Measurements from ENCODE around the gene PPP4C. TPM values are rescaled to one million over a fixed set of nuclear protein-coding genes. Genes with fewer than 3 reads are reported as not detected.

The PPP4C gene
- total and polyA plus RNA-seq, 4 experiments from 2014 or later = 75.8 to 276 (median 127) TPM

DNA sequence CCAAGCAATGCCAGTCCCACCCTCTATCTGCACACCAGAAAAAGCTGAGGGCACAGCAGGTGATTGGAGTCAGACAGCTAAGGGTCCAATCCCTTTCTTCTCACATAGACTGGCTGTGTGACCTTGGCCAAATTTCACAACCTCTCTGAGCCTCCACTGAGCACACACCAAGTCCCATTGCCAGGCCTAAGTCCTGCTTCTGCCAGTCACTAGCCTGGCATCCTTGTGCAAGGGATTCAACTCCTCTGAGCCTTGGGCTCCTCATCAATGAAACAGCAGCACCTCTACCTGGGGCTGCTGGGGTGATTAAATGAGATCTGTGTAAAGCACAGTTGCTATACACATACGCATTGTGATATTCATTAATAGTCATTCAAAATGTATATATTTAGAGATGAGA is 29.2 kb upstream of the PPP4C start:
- no peaks in the 10 kb centered on the region for H3K4me1 ChIP-seq (ENCODE audit: insufficient read depth, low read length)
- ChIA-PET POLR2A (ENCODE audit: partially characterized antibody) (no interaction called here), CTCF (ENCODE audit: partially characterized antibody) (interaction anchor here (0.8 to 1.2 kb wide), 2 partner anchors 10 to 14 kb away, joined by 3 to 5 read pairs; no protein-coding TSS in a partner anchor)
- Mint-ChIP-seq H3K4me3 (no peak overlapping the region), H3K9me3 (no peaks in the 10 kb centered on the region), H3K4me1 (peaks cover 0 to 8% (median 6%) of the 10 kb centered on the region in 4 donors), H3K27ac (no peak overlapping the region), H3K36me3 (no peaks in the 10 kb centered on the region), H3K27me3 (peaks cover 0 to 2% of the 10 kb centered on the region in 2 donors)
- no peaks in the 10 kb centered on the region for H3K27me3 ChIP-seq (ENCODE audit: insufficient read depth, low read length)
- no peak overlapping the region for H3K4me3 ChIP-seq (ENCODE audit: low read length in 2 of 2)
- intact Hi-C loops (cut with micrococcal nuclease) = no loop called here
- H3K9me3 ChIP-seq (ENCODE audit: control insufficient read depth in 1 of 2, low read length in 2 of 2) = no peaks in the 10 kb centered on the region
- DNase-seq = no peak
- H3K36me3 ChIP-seq (ENCODE audit: insufficient read depth, low read length) = no peaks in the 10 kb centered on the region
- no peak overlapping the region for H3K27ac ChIP-seq (ENCODE audit: low read depth, low read length)

GRCh38 chr16:30049871-30050270 is 25.9 kb upstream of the PPP4C start:
- no peaks in the 10 kb centered on the region for H3K27me3 ChIP-seq (ENCODE audit: insufficient read depth, low read length)
- H3K4me3 Mint-ChIP-seq = no peak overlapping the region
- peaks cover 7 to 28% (median 18%) of the 10 kb centered on the region in 4 donors for H3K4me1 Mint-ChIP-seq
- CTCF ChIA-PET (ENCODE audit: partially characterized antibody) = no interaction called here
- H3K9me3 ChIP-seq (ENCODE audit: control insufficient read depth in 1 of 2, low read length in 2 of 2) = no peaks in the 10 kb centered on the region
- H3K36me3 Mint-ChIP-seq = peaks cover 0 to 1% of the 10 kb centered on the region in 2 donors
- no peaks in the 10 kb centered on the region for H3K9me3 Mint-ChIP-seq
- no peak overlapping the region for H3K4me3 ChIP-seq (ENCODE audit: low read length in 2 of 2)
- intact Hi-C loops (cut with micrococcal nuclease) = no loop called here
- H3K27ac ChIP-seq (ENCODE audit: low read depth, low read length) = no peak overlapping the region
- DNase-seq = no peak
- no peaks in the 10 kb centered on the region for H3K27me3 Mint-ChIP-seq
- no peaks in the 10 kb centered on the region for H3K36me3 ChIP-seq (ENCODE audit: insufficient read depth, low read length)
- POLR2A ChIA-PET (ENCODE audit: partially characterized antibody) = no interaction called here
- peak overlapping the region in 1 of 7 donors; percentile 67 for H3K27ac Mint-ChIP-seq
- H3K4me1 ChIP-seq (ENCODE audit: insufficient read depth, low read length) = peaks cover 12% of the 10 kb centered on the region

- POLR2A ChIA-PET (ENCODE audit: partially characterized antibody) = interaction anchor here (5.0 kb wide), 1 partner anchor 13 kb away, joined by 91 read pairs; the partner anchor contains the start of gene ALDOA
- CTCF ChIA-PET (ENCODE audit: partially characterized antibody) = interaction anchor here (1.0 kb wide), 1 partner anchor 21 kb away, joined by 3 read pairs; the partner anchor contains the start of gene TLCD3B
- H3K27ac ChIP-seq (ENCODE audit: low read depth, low read length) = no peak overlapping the region
- peaks cover 0 to 1% (median 0%) of the 10 kb centered on the region in 8 donors for H3K9me3 Mint-ChIP-seq
- peak overlapping the region in 7 of 8 donors; percentile 20 to 79 (median 55) for H3K4me3 Mint-ChIP-seq
- H3K36me3 Mint-ChIP-seq = peaks cover 0 to 1% of the 10 kb centered on the region in 2 donors
- H3K27ac Mint-ChIP-seq = peak overlapping the region in 5 of 7 donors; percentile 36 to 90 (median 67)
- H3K27me3 ChIP-seq (ENCODE audit: insufficient read depth, low read length) = no peaks in the 10 kb centered on the region
- H3K4me1 Mint-ChIP-seq = peaks cover 10 to 31% (median 23%) of the 10 kb centered on the region in 4 donors
- H3K4me1 ChIP-seq (ENCODE audit: insufficient read depth, low read length) = peaks cover 21% of the 10 kb centered on the region
- no peaks in the 10 kb centered on the region for H3K36me3 ChIP-seq (ENCODE audit: insufficient read depth, low read length)
- intact Hi-C loops (cut with micrococcal nuclease) = no loop called here
- no peak for DNase-seq
- no peak overlapping the region for H3K4me3 ChIP-seq (ENCODE audit: low read length in 2 of 2)
- H3K9me3 ChIP-seq (ENCODE audit: control insufficient read depth in 1 of 2, low read length in 2 of 2) = no peaks in the 10 kb centered on the region
- no peaks in the 10 kb centered on the region for H3K27me3 Mint-ChIP-seq
These were observed 24.3 kb upstream of the PPP4C start for GRCh38 chr16:30051518-30051917.

- H3K4me1 ChIP-seq (ENCODE audit: insufficient read depth, low read length) = peaks cover 21% of the 10 kb centered on the region
- CTCF ChIA-PET (ENCODE audit: partially characterized antibody) = interaction anchor here (0.6 to 4.1 kb wide), 4 partner anchors 10 to 206 kb away, joined by 3 to 21 read pairs (median 4); partner anchors contain the start of genes ALDOA and TLCD3B
- H3K9me3 Mint-ChIP-seq = peaks cover 0 to 2% (median 0%) of the 10 kb centered on the region in 8 donors
- peaks cover 0 to 1% of the 10 kb centered on the region in 2 donors for H3K36me3 Mint-ChIP-seq
- peak; percentile 80 to 88 (median 82) for DNase-seq
- peak overlapping the region; percentile 23 to 64 for H3K4me3 ChIP-seq (ENCODE audit: low read length in 2 of 2)
- no peaks in the 10 kb centered on the region for H3K36me3 ChIP-seq (ENCODE audit: insufficient read depth, low read length)
- peak overlapping the region; percentile 84 to 93 (median 87) for H3K4me3 Mint-ChIP-seq
- H3K27ac Mint-ChIP-seq = peak overlapping the region in 6 of 7 donors; percentile 53 to 94 (median 79)
- no peaks in the 10 kb centered on the region for H3K9me3 ChIP-seq (ENCODE audit: control insufficient read depth in 1 of 2, low read length in 2 of 2)
- intact Hi-C loops (cut with micrococcal nuclease) = loop anchor here (1.0 kb wide), 2 partner anchors 12 to 38 kb away; partner anchors contain the start of genes ALDOA and TBX6
- peaks cover 10 to 31% (median 23%) of the 10 kb centered on the region in 4 donors for H3K4me1 Mint-ChIP-seq
- no peaks in the 10 kb centered on the region for H3K27me3 Mint-ChIP-seq
- POLR2A ChIA-PET (ENCODE audit: partially characterized antibody) = interaction anchor here (0.9 to 5.0 kb wide), 5 partner anchors 12 to 133 kb away, joined by 3 to 91 read pairs (median 3); partner anchors contain the start of genes ALDOA, PPP4C and TBX6
- no peaks in the 10 kb centered on the region for H3K27me3 ChIP-seq (ENCODE audit: insufficient read depth, low read length)
- no peak overlapping the region for H3K27ac ChIP-seq (ENCODE audit: low read depth, low read length)
These were observed 23.0 kb upstream of the PPP4C start for GRCh38 chr16:30052671-30053372.

DNA sequence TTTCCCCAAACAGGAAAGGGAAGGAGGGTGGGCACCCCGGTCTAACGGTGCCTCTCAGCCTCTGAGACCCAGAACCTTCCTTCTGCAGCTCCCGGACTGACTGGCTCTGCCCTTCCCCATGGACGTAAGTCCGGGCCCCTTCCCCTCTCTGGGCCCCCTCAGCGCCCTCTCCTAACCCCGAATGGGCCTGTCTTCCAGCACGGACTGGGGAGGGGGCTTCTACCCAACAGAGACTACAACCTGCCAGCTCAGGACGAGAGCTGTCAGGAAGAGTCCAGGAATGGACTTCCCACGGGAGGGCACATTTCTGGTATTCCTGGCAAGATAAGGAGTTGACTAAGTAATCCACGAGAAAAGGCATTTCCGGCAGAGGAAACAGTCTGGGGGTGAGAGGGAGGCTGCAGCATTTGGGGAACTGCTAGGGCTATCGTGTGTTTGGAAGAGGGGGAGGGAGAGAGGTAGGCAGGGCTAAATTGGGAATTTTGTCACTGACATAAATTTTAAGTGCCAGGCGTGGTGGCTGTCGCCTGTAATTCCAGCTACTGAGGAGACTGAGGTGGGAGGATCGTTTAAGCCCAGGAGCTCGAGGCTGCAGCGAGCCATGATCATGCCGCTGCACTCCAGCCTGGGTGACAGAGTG is 22.3 kb upstream of the PPP4C start:
- Histone ChIP-seq H3K9me3 (ENCODE audit: control insufficient read depth in 1 of 2, low read length in 2 of 2) (no peaks in the 10 kb centered on the region), H3K4me1 (ENCODE audit: insufficient read depth, low read length) (peaks cover 21% of the 10 kb centered on the region), H3K36me3 (ENCODE audit: insufficient read depth, low read length) (no peaks in the 10 kb centered on the region), H3K27ac (ENCODE audit: low read depth, low read length) (no peak overlapping the region), H3K27me3 (ENCODE audit: insufficient read depth, low read length) (no peaks in the 10 kb centered on the region), H3K4me3 (ENCODE audit: low read length in 2 of 2) (peak overlapping the region; percentile 23 to 64)
- ChIA-PET CTCF (ENCODE audit: partially characterized antibody) (interaction anchor here (0.6 to 4.1 kb wide), 4 partner anchors 10 to 206 kb away, joined by 3 to 21 read pairs (median 4); partner anchors contain the start of genes ALDOA and TLCD3B), POLR2A (ENCODE audit: partially characterized antibody) (interaction anchor here (0.9 to 5.0 kb wide), 5 partner anchors 11 to 133 kb away, joined by 3 to 91 read pairs (median 3); partner anchors contain the start of genes ALDOA, PPP4C and TBX6)
- Mint-ChIP-seq H3K27ac (peak overlapping the region in 6 of 7 donors; percentile 25 to 87 (median 72)), H3K27me3 (no peaks in the 10 kb centered on the region), H3K4me1 (peaks cover 10 to 31% (median 23%) of the 10 kb centered on the region in 4 donors), H3K9me3 (peaks cover 0 to 2% (median 0%) of the 10 kb centered on the region in 8 donors), H3K4me3 (peak overlapping the region; percentile 63 to 93 (median 74)), H3K36me3 (peaks cover 0 to 1% of the 10 kb centered on the region in 2 donors)
- intact Hi-C loops (cut with micrococcal nuclease) = loop anchor here (1.0 kb wide), 2 partner anchors 12 to 38 kb away; partner anchors contain the start of genes ALDOA and TBX6
- DNase-seq = no peak

GRCh38 chr16:30054451-30054850 is 21.3 kb upstream of the PPP4C start:
- Mint-ChIP-seq H3K27ac (peak overlapping the region in 4 of 7 donors; percentile 52 to 83 (median 66)), H3K9me3 (peaks cover 0 to 2% (median 0%) of the 10 kb centered on the region in 8 donors), H3K4me3 (peak overlapping the region in 7 of 8 donors; percentile 28 to 75 (median 59)), H3K27me3 (no peaks in the 10 kb centered on the region), H3K36me3 (peaks cover 0 to 1% of the 10 kb centered on the region in 2 donors), H3K4me1 (peaks cover 10 to 31% (median 23%) of the 10 kb centered on the region in 4 donors)
- no peak for DNase-seq
- no peaks in the 10 kb centered on the region for H3K36me3 ChIP-seq (ENCODE audit: insufficient read depth, low read length)
- peaks cover 21% of the 10 kb centered on the region for H3K4me1 ChIP-seq (ENCODE audit: insufficient read depth, low read length)
- CTCF ChIA-PET (ENCODE audit: partially characterized antibody) = interaction anchor here (0.8 to 4.1 kb wide), 10 partner anchors 9 to 376 kb away, joined by 3 to 26 read pairs (median 6); partner anchors contain the start of genes ALDOA, PPP4C, QPRT and TBX6
- no peaks in the 10 kb centered on the region for H3K27me3 ChIP-seq (ENCODE audit: insufficient read depth, low read length)
- intact Hi-C loops (cut with micrococcal nuclease) = no loop called here
- POLR2A ChIA-PET (ENCODE audit: partially characterized antibody) = interaction anchor here (1.0 to 5.0 kb wide), 6 partner anchors 10 to 131 kb away, joined by 3 to 91 read pairs (median 4); partner anchors contain the start of genes ALDOA, CORO1A and TBX6
- no peak overlapping the region for H3K4me3 ChIP-seq (ENCODE audit: low read length in 2 of 2)
- no peaks in the 10 kb centered on the region for H3K9me3 ChIP-seq (ENCODE audit: control insufficient read depth in 1 of 2, low read length in 2 of 2)
- no peak overlapping the region for H3K27ac ChIP-seq (ENCODE audit: low read depth, low read length)
